GM12878 (cell line): ENCODE measurements around the gene ASCC3. TPM values are rescaled to one million over a fixed set of nuclear protein-coding genes. Genes with fewer than 3 reads are reported as not detected.

Experiments used
- ATAC-seq: fragments of 200-7000 bp; cut with Tn5 transposase; 3 replicates; pipeline ENCODE4 v1.9.1; 2020; ENCODE audit warnings: mild to moderate bottlenecking, moderate library complexity
- BruUV-seq: library from RNA; stranded (reverse); fragments of 400-500 nt; replicated peaks from 2 replicates; lab custom pipeline; 2021; lab: Mats Ljungman, UMichigan
- CTCF ChIA-PET: fragments of 300-600 bp; sonication (Branson Sonifier 250); formaldehyde crosslinking; extraction: SDS; loops from one replicate; lab custom pipeline; 2021; ENCODE audit warnings: inconsistent platforms; lab: Yijun Ruan, JAX
- POLR2A ChIA-PET: fragments of 350-600 bp; formaldehyde crosslinking; extraction: SDS; loops from one replicate; lab custom pipeline; 2021; ENCODE audit warnings: inconsistent platforms; lab: Charles Lee
- RAD21 ChIA-PET: fragments of 300-600 bp; sonication (Branson Sonifier 250); formaldehyde crosslinking; loops from one replicate; lab custom pipeline; 2023; ENCODE audit warnings: antibody characterized with exemption; ENCODE audit not compliant: unreplicated experiment; lab: Charles Lee
- SMC1A ChIA-PET: fragments of 300-600 bp; sonication (Branson Sonifier 250); formaldehyde crosslinking; loops from one replicate; lab custom pipeline; 2023; ENCODE audit not compliant: unreplicated experiment, uncharacterized antibody; lab: Charles Lee
- DNase-seq: peaks from one replicate; pipeline ENCODE4 v3.0.0-alpha.2; 2011; ENCODE audit warnings: low read depth, low spot score
- FAIRE-seq: peaks from 3 replicates; lab custom pipeline; 2011; peaks lifted over from hg19 to GRCh38; lab: Jason Lieb, UNC
- H2AFZ ChIP-seq: 2 replicates; pipeline ENCODE4 v1.6.0; 2011; ENCODE audit warnings: low read depth, low read length, control low read depth; ENCODE audit not compliant: control insufficient read depth
- H3K27ac ChIP-seq: 2 replicates; pipeline ENCODE4 v1.5.1; 2011; ENCODE audit warnings: control low read depth; ENCODE audit not compliant: control insufficient read depth, insufficient read depth
- H3K27me3 ChIP-seq, 2 experiments: replicated peaks in 1 of 2; 2 replicates each; pipeline versions ENCODE4 v1.6.0 to v1.6.1; 2011; ENCODE audit warnings: low read length in 1 of 2; ENCODE audit not compliant: control insufficient read depth in 2 of 2, insufficient read depth in 2 of 2
- H3K36me3 ChIP-seq, 2 experiments: 2 replicates each; pipeline ENCODE4 v1.5.1; 2011; ENCODE audit warnings: low read length in 1 of 2; ENCODE audit not compliant: control insufficient read depth in 2 of 2, insufficient read depth in 2 of 2
- H3K4me1 ChIP-seq: 2 replicates; pipeline ENCODE4 v1.6.1; 2011; ENCODE audit warnings: mild to moderate bottlenecking, low read length, moderate library complexity, mixed read lengths; ENCODE audit not compliant: control insufficient read depth, insufficient read depth
- H3K4me2 ChIP-seq: 2 replicates; pipeline ENCODE4 v1.6.0; 2011; ENCODE audit warnings: control low read depth; ENCODE audit not compliant: control insufficient read depth, insufficient read depth
- H3K4me3 ChIP-seq: fragments of 200-600 bp; sonication (generic); 2 replicates; pipeline ENCODE4 v1.5.1; 2016
- H3K79me2 ChIP-seq: 2 replicates; pipeline ENCODE4 v1.6.0; 2011; ENCODE audit warnings: low read length; ENCODE audit not compliant: control insufficient read depth, insufficient read depth
- H3K9ac ChIP-seq: 2 replicates; pipeline ENCODE4 v1.8.0; 2011; ENCODE audit warnings: low read length, control low read depth, mixed read lengths; ENCODE audit not compliant: control insufficient read depth, insufficient read depth
- H3K9me3 ChIP-seq: replicated peaks from 3 replicates; pipeline ENCODE4 v1.5.1; 2011; ENCODE audit warnings: mild to moderate bottlenecking, low read length; ENCODE audit not compliant: control insufficient read depth, insufficient read depth
- H4K20me1 ChIP-seq: 2 replicates; pipeline ENCODE4 v1.6.0; 2011; ENCODE audit not compliant: control insufficient read depth, insufficient read depth
- CHD2 ChIP-seq: IDR thresholded peaks from 2 replicates; pipeline ENCODE4 v1.6.1; 2011; ENCODE audit warnings: low read depth, low read length, improper control_type of control experiment, borderline replicate concordance
- DPF2 ChIP-seq: fragments of 450-650 bp; IDR thresholded peaks from 2 replicates; pipeline ENCODE4 v1.6.1; 2017; ENCODE audit warnings: mild to moderate bottlenecking
- EED ChIP-seq: sonication (generic); IDR thresholded peaks from 2 replicates; pipeline ENCODE4 v1.6.1; 2016; ENCODE audit warnings: antibody characterized with exemption, low read depth
- GATAD2B ChIP-seq: fragments of 450-650 bp; conservative IDR thresholded peaks from 2 replicates; pipeline ENCODE4 v1.6.1; 2017; ENCODE audit warnings: low read depth, mild to moderate bottlenecking, moderate library complexity
- JUND ChIP-seq: IDR thresholded peaks from 2 replicates; pipeline ENCODE4 v1.6.1; 2012; ENCODE audit warnings: low read depth, mild to moderate bottlenecking, low read length, improper control_type of control experiment, moderate library complexity
- MEF2B ChIP-seq: fragments of 450-650 bp; IDR thresholded peaks from 2 replicates; pipeline ENCODE4 v1.6.1; 2018; ENCODE audit warnings: mild to moderate bottlenecking, moderate library complexity; ENCODE audit not compliant: partially characterized antibody, poor library complexity, severe bottlenecking
- RAD51 ChIP-seq: fragments of 450-650 bp; IDR thresholded peaks from 2 replicates; pipeline ENCODE4 v1.6.1; 2016; ENCODE audit warnings: moderate library complexity, mild to moderate bottlenecking, inconsistent platforms
- RB1 ChIP-seq: fragments of 450-650 bp; formaldehyde crosslinking; IDR thresholded peaks from 2 replicates; pipeline ENCODE4 v1.6.1; 2017; ENCODE audit warnings: mild to moderate bottlenecking, borderline replicate concordance
- REST ChIP-seq: IDR thresholded peaks from 2 replicates; pipeline ENCODE4 v1.6.1; 2012; ENCODE audit warnings: mild to moderate bottlenecking, low read depth, low read length
- RUNX3 ChIP-seq: IDR thresholded peaks from 2 replicates; pipeline ENCODE4 v1.6.1; 2012; ENCODE audit warnings: low read length, inconsistent platforms
- SMARCA5 ChIP-seq: fragments of 450-650 bp; IDR thresholded peaks from 2 replicates; pipeline ENCODE4 v1.6.1; 2017; ENCODE audit warnings: mild to moderate bottlenecking
- SP1 ChIP-seq: IDR thresholded peaks from one replicate; pipeline ENCODE4 v1.6.1; 2011; ENCODE audit warnings: low read depth, low read length
- TBL1XR1 ChIP-seq: IDR thresholded peaks from 2 replicates; pipeline ENCODE4 v1.6.1; 2012; ENCODE audit warnings: low read depth, low read length, improper control_type of control experiment
- USF1 ChIP-seq: IDR thresholded peaks from 2 replicates; pipeline ENCODE4 v1.6.1; 2011; ENCODE audit warnings: borderline replicate concordance, low read depth, mild to moderate bottlenecking, moderate library complexity, mixed read lengths, low read length; ENCODE audit not compliant: insufficient read depth; ENCODE audit errors: extremely low read length
- ZNF217 ChIP-seq: fragments of 450-650 bp; IDR thresholded peaks from 2 replicates; pipeline ENCODE4 v1.6.1; 2017; ENCODE audit warnings: antibody characterized with exemption, mild to moderate bottlenecking
- ZNF274 ChIP-seq: IDR thresholded peaks from one replicate; pipeline ENCODE4 v1.8.0; 2011; ENCODE audit not compliant: insufficient read length, insufficient read depth
- WGBS: methylation state at CpG from one replicate; pipeline ENCODE4 v1.1.6; 2016; ENCODE audit warnings: low lambda C conversion rate; ENCODE audit not compliant: insufficient replicate concordance, insufficient coverage; ENCODE audit errors: missing lambda C conversion rate; 5-methylcytosine and 5-hydroxymethylcytosine counted together
- in situ Hi-C: fragments of 300-500 bp; cut with MboI; formaldehyde crosslinking; loops from 9 replicates; pipeline ENCODE4 v1.14.3; 2018; ENCODE audit warnings: mixed read lengths
- intact Hi-C: fragments of 100-400 bp; cut with micrococcal nuclease; formaldehyde crosslinking; loops from one replicate; pipeline ENCODE4 v1.14.2; 2022; ENCODE audit not compliant: unreplicated experiment
- polyA plus RNA-seq, 11 experiments: library from polyadenylated mRNA; depleted of rRNA in 4 of 11; unstranded in 6 of 11; stranded (reverse) in 5 of 11; fragments of >200 nt; fragmentation: Nextera tagmentation in 4 of 11; fragmentation: Illumina TruSeq in 1 of 11; extraction: Ambion mirVana in 4 of 11; extraction: Trizol in 1 of 11; gene quantifications; 1 replicate in 1 of 11; 2 replicates in 10 of 11; pipeline versions ENCODE4 v1.2.1 to v1.2.3, GENCODE V29; 2011 to 2016; ENCODE audit warnings: inconsistent platforms in 2 of 11, missing spikeins in 2 of 11, low read depth in 1 of 11
- total RNA-seq, 4 experiments: library from RNA; depleted of rRNA in 3 of 4; stranded (reverse); fragments of >200 nt in 3 of 4; fragmentation: Illumina TruSeq in 1 of 4; extraction: Trizol in 1 of 4; gene quantifications; 2 replicates each; pipeline versions ENCODE4 v1.2.1 to v1.2.3, GENCODE V29; 2013 to 2021
- TF ChIP-seq, protein P1 (sequence below): IDR thresholded peaks from 2 replicates; pipeline ENCODE4 v1.6.1; 2012; ENCODE audit warnings: low read depth, low read length, improper control_type of control experiment
- TF ChIP-seq, protein P2 (sequence below): IDR thresholded peaks from 2 replicates; pipeline ENCODE4 v1.6.1; 2011; ENCODE audit warnings: mild to moderate bottlenecking, low read depth, low read length, moderate library complexity; ENCODE audit not compliant: insufficient replicate concordance

Gene ASCC3
- total and polyA plus RNA-seq, 10 of the 15 experiments (the other 5 are each of a cell fraction or from before 2014, with no cell fraction given), result 19.9 to 76.2 (median 55.9) TPM

GRCh38 chr6:100680163-100680562 lies 201.0 kb downstream of the ASCC3 start:
- ChIA-PET CTCF (interaction anchor here (2.9 kb wide), 1 partner anchor 15 kb away, joined by 21 read pairs; no protein-coding TSS in a partner anchor), SMC1A (interaction anchor here (2.4 to 2.6 kb wide), 2 partner anchors 11 to 16 kb away, joined by 8 to 10 read pairs; no protein-coding TSS in a partner anchor), POLR2A (no interaction called here), RAD21 (no interaction called here)
- Histone ChIP-seq H3K9ac (no peak overlapping the region), H3K4me3 (no peak overlapping the region), H3K4me2 (no peak overlapping the region), H3K79me2 (no peaks in the 10 kb centered on the region), H3K27ac (no peak overlapping the region), H3K9me3 (no peaks in the 10 kb centered on the region), H3K4me1 (no peaks in the 10 kb centered on the region), H3K36me3 (no peaks in the 10 kb centered on the region; a peak in 1 of 4 replicates), H4K20me1 (no peaks in the 10 kb centered on the region), H2AFZ (no peak overlapping the region), H3K27me3 (no peaks in the 10 kb centered on the region)
- WGBS, result 95% methylated on average over 1 of the region's 1 CpG
- FAIRE-seq (no peak), DNase-seq (no peak), ATAC-seq (no peak)
- BruUV-seq, result no TSS peak
- TF ChIP-seq, protein P1, sequence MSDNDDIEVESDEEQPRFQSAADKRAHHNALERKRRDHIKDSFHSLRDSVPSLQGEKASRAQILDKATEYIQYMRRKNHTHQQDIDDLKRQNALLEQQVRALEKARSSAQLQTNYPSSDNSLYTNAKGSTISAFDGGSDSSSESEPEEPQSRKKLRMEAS, result no peak
- no peak for TF ChIP-seq REST
- no peak for TF ChIP-seq JUND
- TF ChIP-seq CHD2, result no peak
- TF ChIP-seq MEF2B, result no peak
- no peak for TF ChIP-seq RUNX3
- no peak for TF ChIP-seq SMARCA5
- TF ChIP-seq RAD51, result no peak
- TF ChIP-seq RB1, result no peak
- no peak for TF ChIP-seq EED
- TF ChIP-seq SP1, result no peak
- TF ChIP-seq, protein P2, sequence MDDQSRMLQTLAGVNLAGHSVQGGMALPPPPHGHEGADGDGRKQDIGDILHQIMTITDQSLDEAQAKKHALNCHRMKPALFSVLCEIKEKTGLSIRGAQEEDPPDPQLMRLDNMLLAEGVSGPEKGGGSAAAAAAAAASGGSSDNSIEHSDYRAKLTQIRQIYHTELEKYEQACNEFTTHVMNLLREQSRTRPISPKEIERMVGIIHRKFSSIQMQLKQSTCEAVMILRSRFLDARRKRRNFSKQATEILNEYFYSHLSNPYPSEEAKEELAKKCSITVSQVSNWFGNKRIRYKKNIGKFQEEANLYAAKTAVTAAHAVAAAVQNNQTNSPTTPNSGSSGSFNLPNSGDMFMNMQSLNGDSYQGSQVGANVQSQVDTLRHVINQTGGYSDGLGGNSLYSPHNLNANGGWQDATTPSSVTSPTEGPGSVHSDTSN, result no peak
- no peak for TF ChIP-seq DPF2
- no peak for TF ChIP-seq ZNF274
- TF ChIP-seq ZNF217, result no peak
- TF ChIP-seq USF1, result no peak
- no peak for TF ChIP-seq GATAD2B
- no peak for TF ChIP-seq TBL1XR1
- intact Hi-C loops (no loop called here), in situ Hi-C loops (no loop called here)
